GM12872 (cell line): ENCODE results near the gene IFNL3.
"Not testable (repeated sequence)": the region's sequence is repeated elsewhere in the genome, so short reads cannot be mapped to it uniquely, and the experiment has no call there.

Experiments used
- CTCF ChIP-seq: IDR thresholded peaks from 3 replicates; pipeline ENCODE4 v1.5.1; 2011; ENCODE audit warnings: low read depth, mild to moderate bottlenecking, low read length, moderate library complexity; ENCODE audit not compliant: insufficient read depth

The IFNL3 gene

GRCh38 chr19:39244410-39245100 lies at the start of gene IFNL3:
IFNL3 (minus strand) TSS chr19:39245006; CDS start chr19:39244967, 39 bp downstream.
- not testable (repeated sequence) for TF ChIP-seq CTCF

GRCh38 chr19:39293394-39293793 lies 48.6 kb upstream of the IFNL3 start:
- no peak for TF ChIP-seq CTCF

DNA sequence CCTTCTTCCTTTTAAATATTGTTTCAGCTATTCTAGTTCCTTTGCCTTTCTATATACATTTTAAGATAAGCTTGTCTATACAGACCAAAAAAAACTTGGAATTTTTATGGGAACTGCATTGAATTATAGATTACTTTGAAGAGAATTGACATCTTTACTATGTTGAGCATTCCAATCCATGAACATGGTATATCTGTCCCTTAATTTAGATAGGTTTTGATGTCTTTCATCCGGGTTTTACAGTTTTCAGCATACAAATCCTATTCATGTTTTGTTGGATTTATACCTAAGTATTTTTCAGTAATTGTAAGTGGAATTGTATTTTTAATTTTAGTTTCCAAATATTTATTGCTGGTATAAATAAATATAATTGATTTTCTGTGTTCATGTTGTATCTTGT lies 39.2 kb upstream of the IFNL3 start:
- TF ChIP-seq CTCF = no peak

- no peak for TF ChIP-seq CTCF
Observed at GRCh38 chr19:39282021-39282420, 37.2 kb upstream of the IFNL3 start.

- no peak for TF ChIP-seq CTCF
Observed at GRCh38 chr19:39277598-39277997, 32.8 kb upstream of the IFNL3 start.

DNA sequence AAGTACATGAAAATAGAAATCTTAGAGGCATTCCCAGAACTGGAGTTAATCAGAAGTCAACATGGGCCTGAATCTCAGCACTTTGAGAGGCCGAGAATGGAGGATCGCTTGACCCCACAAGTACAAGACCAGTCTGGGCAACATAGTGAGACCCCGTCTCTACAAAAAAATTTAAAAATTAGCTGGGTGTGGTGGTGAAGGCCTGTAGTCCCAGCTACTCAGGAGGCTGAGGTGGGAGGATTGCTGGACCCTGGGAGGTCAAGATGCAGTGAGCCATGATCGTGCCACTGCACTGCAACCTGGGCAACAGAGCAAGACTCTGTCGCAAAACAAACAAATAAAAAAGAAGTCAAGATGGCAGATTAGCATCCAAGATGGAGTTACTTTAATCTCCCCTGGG lies 31.9 kb upstream of the IFNL3 start:
- no peak for TF ChIP-seq CTCF

DNA sequence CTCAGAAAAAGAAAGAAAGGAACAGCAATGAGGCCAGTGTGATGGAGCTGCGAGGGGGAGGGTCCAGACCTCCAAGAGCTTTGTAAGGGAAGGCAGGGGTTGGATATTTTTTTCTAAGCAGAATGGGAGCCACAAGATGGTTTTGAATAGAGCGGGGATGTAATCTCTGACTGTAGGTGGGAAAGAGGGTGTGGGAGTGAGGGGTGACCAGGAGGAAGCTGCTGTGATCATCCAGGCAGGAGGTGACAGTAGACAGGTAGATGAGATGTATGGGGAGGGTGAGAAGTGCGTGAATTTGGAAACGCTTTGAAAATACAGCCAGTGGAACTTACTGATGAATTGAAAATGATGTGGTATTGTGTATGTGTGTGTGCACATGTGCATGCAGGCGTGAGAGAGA lies 30.8 kb upstream of the IFNL3 start:
- TF ChIP-seq CTCF = no peak
